HG03520 (cell line): Measurements from ENCODE around the gene HAX1.
"Not testable (repeated sequence)": the region's sequence is repeated elsewhere in the genome, so short reads cannot be mapped to it uniquely, and the experiment has no call there.

ENCODE experiments used
- ATAC-seq: cut with Tn5 transposase; IDR thresholded peaks from one replicate; pipeline ENCODE4 v1.9.1; 2021; ENCODE audit warnings: mild to moderate bottlenecking, moderate library complexity; ENCODE audit not compliant: unreplicated experiment

HAX1 gene

DNA sequence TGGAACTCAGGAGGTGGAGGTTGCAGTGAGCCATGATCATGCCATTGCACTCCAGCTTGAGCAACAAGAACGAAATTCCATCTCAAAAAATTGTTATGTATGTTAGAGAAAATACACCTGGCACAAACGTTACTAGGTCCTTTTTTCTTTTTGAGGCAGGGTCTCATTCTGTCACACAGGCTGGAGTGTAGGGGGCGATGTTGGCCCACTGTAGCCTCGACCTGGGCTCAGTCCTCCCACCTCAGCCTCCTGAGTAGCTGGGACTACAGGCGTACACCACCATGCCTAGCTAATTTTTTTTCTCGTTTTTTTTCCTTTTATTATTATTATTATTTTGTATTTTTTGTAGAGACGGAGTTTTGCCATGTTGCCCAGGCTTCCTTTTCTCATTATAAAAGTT lies 4.4 kb downstream of the HAX1 start:
- no peak for ATAC-seq

- not testable (repeated sequence) for ATAC-seq
These were observed 15.2 kb downstream of the HAX1 start for GRCh38 chr1:154287591-154287990.

DNA sequence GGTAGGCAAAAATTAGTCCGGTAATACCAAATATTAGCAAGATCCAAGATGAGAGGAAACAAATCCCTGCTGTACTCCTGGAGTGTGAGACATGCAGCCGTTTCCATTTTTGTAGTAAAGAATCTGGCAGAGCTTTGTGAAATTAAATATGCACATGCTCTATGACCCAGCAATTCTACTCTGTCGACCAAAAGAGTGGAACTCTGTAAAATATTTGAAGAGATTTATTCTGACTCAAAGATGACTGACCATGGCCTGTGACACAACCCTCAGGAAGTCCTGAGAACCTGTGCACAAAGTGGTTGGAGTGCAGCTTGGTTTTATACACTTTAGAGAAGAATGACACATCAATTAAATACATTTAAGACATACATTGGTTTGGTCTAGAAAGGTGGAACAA lies 16.2 kb downstream of the HAX1 start:
- ATAC-seq = no peak

GRCh38 chr1:154290921-154291320 lies 18.5 kb downstream of the HAX1 start:
- no peak for ATAC-seq

DNA sequence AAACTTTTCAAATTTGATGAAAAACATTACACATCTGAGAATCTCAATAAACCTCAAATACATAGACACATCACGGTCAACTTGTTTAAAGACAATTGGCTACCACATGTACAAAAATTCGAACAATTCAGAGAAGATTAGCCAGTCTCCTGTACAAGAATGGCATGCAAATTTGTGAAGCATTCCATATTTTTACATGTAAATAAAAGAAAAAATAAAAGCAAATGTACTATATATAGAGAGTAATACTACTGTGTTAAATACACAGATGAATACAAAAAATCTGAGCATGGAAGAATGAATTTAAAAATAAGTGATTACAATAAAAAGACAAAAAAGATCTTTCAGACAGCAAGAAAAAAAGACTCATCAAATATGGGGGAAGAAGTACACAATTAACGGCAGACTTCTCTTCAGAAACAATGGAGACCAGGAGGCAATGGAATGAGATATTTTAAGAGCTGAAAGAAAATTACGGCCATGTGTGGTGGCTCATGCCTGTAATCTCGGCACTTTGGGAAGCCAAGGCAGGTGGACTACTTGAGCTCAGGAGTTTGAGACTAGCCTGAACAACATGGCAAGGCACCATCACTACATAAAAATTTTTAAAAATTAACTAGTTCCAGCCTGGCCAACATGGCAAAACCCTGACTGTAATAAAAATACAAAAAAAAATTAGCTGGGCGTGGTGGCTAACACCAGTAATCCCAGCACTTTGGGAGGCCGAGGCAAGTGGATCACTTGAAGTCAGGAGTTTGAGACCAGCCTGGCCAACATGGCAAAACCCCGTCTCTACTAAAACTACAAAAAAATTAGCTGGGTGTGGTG lies 23.2 kb downstream of the HAX1 start:
- ATAC-seq = no peak

DNA sequence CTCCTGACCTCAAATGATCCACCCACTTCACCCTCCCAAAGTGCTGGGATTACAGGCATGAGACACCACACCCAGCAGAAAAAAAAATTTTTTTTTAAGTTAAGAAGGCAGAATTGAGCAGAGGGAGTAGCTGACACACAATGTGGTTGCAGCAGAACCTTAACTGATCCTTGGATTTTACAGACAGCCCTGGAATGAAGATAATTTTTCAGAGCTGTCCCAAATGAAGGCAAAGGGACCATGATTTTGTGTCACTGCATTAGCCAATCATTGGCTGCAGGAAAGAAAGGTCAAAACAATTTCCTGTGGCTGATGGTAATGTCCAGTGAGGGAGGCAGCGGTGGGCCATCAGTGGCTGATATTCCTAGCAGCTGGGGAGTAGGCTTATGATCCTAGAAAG lies 29.2 kb downstream of the HAX1 start:
- ATAC-seq = no peak

GRCh38 chr1:154304664-154305337 lies 32.4 kb downstream of the HAX1 start:
- ATAC-seq = no peak

- no peak for ATAC-seq
These were observed 33.7 kb downstream of the HAX1 start for GRCh38 chr1:154306151-154306550.

- not testable (repeated sequence) for ATAC-seq
These were observed 35.3 kb downstream of the HAX1 start for GRCh38 chr1:154307670-154308270.

DNA sequence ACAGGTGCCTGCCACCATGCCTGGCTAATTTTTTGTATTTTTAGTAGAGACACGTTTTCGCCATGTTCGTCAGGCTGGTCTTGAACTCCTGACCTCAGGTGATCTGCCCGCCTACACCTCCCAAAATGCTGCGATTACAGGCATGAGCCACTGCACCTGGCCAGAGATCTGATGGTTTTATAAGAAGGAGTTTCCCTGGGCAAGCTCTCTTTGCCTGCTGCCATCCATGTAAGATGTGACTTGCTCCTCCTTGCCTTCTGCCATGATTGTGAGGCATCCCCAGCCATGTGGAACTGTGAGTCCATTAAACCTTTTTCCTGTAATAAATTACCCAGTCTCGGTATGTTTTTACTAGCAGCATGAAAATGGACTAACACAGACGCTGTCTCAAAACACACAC lies 36.7 kb downstream of the HAX1 start:
- ATAC-seq = not testable (repeated sequence)

- ATAC-seq = not testable (repeated sequence)
These were observed 40.0 kb downstream of the HAX1 start for GRCh38 chr1:154312229-154313065.

DNA sequence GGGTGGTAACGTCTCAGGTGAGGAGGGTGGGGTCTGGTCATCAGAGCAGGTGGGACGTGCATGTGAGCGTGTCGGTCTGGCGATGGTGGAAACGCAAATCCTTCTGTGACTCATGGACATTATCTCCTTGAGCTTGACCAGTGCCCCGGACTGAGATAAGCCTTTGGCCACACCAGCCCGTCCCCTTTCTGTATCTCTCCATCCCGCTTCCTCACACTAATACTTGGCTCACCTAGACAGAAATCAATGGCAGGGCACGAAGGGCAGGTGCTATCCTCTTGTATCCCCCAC lies 40.6 kb downstream of the HAX1 start:
- ATAC-seq = no peak

DNA sequence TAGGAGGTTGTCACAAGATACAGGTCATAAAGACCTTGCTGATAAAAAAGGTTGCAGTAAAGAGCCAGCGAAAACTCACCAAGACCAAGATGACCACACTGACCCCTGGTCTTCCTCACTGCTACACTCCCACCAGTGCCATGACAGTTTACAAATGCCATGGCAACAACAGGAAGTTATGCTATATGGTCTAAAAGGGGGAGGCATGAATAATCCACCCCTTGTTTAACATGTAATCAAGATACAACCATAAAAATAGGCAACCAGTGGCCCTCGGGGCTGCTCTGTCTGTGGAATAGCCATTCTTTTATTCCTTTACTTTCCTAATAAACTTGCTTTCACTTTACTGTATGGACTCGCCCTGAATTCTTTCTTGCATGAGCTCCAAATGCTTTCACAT lies 41.8 kb downstream of the HAX1 start:
- not testable (repeated sequence) for ATAC-seq

DNA sequence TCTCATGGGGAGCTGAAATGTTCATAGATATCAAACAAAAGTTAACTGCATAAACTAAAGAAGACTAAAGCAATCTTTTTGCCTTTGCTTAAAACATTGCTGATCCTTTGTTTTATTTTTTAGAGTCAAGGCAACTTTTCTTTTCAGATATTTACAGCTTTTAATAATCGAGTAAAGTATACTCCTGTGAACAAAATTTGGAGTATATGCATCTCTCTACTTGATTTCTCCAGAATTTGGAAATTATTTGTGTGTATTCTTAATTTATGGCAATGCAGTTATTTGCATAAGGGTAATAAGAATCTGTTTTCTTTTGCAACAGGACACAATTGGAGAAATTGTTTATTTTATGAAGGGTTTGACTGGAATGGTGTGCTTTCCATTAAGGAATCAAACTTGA lies 44.3 kb downstream of the HAX1 start:
- ATAC-seq = no peak

DNA sequence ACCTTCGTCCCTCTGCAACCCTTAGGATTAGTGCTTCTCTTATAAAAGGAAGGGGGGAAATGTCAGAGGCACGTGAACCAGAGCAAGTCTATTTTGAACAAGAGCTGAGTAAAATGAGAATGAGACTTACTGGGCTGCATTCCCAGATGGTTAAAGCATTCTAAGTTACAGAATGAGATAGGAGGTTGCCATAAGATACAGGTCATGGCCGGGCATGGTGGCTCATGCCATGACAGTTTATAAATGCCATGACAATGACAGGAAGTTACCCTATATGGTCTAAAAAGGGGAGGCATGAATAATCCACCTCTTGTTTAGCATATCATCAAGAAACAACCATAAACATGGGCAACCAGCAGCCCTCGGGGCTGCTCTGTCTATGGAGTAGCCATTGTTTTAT lies 46.0 kb downstream of the HAX1 start:
- no peak for ATAC-seq

GRCh38 chr1:154320882-154321608 lies 48.6 kb downstream of the HAX1 start, which contains the start of gene AQP10:
Gene AQP10 (plus strand): TSS chr1:154321093. CDS start chr1:154321156, 63 bp downstream.
- ATAC-seq = no peak

GRCh38 chr1:154321609-154321934 lies 49.1 kb downstream of the HAX1 start:
- not testable (repeated sequence) for ATAC-seq

DNA sequence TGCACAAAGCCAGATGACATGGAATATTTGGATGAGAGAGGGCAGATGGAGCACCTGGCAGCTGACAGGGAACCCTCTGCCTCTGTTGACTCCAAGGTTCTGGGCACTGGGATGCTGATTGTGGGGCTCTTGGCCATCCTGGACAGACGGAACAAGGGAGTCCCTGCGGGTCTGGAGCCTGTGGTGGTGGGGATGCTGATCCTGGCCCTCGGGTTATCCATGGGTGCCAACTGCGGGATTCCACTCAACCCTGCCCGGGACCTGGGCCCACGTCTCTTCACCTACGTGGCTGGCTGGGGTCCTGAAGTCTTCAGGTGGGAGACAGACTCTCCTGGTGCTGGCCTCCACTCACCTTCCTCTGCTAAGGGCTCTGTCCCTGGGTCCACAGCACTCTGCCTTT lies 51.1 kb downstream of the HAX1 start:
- ATAC-seq = no peak

DNA sequence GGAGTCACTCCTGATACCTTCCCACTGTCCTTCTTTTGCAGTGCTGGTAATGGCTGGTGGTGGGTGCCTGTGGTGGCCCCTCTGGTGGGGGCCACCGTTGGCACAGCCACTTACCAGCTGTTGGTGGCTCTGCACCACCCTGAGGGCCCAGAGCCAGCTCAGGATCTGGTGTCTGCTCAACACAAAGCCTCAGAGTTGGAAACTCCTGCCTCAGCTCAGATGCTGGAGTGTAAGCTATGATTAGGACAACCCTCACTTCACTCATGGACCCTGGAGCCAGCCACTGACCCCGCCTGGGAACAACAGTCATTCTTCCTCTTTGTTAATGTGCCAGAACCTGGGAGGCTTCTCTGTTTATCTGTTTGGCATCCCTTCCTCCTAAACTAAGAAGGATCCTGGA lies 51.8 kb downstream of the HAX1 start:
- no peak for ATAC-seq

DNA sequence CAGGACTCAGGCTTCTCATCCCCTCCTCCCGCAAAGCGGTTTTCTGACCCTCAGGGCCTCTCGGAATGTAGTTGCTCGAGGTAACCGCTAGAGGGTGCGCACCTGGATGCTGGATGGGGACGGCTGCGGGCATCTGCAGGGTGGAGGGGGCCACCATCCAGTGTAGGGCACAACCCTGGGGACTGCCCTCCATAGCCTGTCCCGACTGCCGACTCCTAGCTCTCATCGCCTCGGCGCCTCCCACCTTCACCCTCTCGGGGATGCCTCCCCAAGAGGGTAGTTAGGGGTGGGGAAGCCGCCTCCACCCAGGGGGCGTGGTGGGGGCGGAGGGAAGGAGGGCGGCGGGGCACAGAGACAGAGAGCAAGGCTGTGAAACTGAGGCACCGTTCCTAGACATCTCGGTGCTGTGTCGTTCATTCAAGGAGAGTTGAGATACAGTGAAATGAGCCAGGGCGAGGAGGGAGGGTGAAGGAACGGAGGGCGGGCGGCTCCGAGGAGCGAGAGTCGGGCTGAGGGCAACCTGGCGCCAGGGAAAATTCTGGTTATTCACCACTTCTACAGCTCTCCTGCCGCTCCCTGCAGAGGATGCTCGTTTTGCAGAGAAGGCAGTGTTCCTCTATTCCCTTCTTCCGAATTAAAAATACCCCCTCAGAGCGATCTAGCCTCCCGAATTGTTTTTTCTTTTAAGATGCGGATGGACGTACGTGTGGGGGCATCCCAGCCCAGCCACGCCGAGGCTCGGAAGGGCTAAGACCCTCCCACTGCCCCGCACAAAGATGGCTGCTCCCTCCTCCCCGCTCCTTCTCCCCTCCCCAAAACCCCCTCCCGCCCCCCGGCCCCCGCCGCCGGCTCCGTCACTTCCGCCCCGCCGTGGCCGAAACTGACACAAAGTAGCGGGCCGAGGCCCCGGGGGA lies 52.5 kb downstream of the HAX1 start, which contains the start of gene ATP8B2:
Gene ATP8B2, plus strand, starts transcription at position 857 of the 914 bp plus-strand sequence. CDS start 2,617 bp downstream, outside the sequence.
- peak; percentile 45 for ATAC-seq
